Measurements from ENCODE around the gene RAB11FIP5.

Gene RAB11FIP5

DNA sequence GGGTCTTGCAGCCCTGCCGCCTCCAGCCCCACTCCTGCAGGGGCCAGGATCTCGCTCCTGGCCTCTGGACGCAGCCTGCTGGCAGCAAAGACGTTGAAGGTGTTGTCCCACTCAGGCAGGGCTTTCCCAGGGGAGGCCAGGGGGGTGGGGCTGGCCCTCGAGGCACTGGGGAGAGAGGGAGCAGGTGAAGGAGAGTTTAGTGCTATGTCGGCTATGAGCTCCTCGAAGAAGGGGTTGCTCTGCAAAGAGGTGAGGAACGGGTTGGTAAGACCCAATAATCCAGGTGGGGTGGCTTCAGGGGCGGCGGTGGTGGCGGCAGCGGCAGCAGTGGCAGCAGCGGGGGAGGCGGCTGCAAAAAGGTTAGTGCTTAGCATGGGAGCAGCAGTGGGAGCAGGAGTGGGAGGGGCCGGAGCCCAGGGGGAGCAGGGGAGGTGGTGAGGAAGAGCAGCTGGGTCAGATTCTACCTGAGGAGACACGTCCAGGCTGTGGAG is 31.5 kb downstream of the RAB11FIP5 start:
- TF ChIP-seq FOXP2 (optimal IDR thresholded peaks at IDR 0.05; ENCODE audit: borderline replicate concordance, extremely low read depth, extremely low read length, insufficient read depth) (no peak), POLR2AphosphoS5 (IDR thresholded peaks at IDR 0.05; ENCODE audit: low read depth, low read length) (no peak)

GRCh38 chr2:73080321-73081131 is 32.2 kb downstream of the RAB11FIP5 start:
- TF ChIP-seq FOXP2 (optimal IDR thresholded peaks at IDR 0.05; ENCODE audit: borderline replicate concordance, extremely low read depth, extremely low read length, insufficient read depth) (no peak), TAF1 (IDR thresholded peaks at IDR 0.05; ENCODE audit: borderline replicate concordance, insufficient read depth, low read length) (no peak), REST (IDR thresholded peaks at IDR 0.05; ENCODE audit: insufficient read depth in 1 of 2, low read depth in 2 of 2, low read length in 2 of 2) (no peak), SIN3A (IDR thresholded peaks at IDR 0.05; ENCODE audit: borderline replicate concordance, insufficient read depth, low read length) (no peak), POLR2AphosphoS5 (IDR thresholded peaks at IDR 0.05; ENCODE audit: low read depth, low read length) (no peak)

DNA sequence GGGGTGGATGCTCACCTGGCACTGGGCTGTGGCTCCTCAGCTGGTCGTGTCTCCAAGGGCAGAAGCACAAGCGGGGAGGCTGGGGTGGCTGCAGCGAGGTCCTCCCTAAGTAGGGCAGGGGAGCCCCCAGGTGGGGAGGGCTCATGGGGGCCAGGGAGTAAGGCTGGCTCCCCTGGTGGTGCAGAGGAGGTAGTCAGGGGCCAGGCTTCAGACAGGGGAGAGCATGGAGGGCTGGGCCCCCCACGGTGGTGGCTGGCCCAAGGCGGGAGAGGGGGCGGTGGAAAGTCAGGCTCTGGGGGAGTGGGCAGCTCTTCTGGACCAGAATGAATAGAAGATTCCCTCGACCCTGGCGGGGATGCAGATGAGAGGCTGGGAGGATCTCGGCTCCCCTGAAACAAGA is 33.1 kb downstream of the RAB11FIP5 start:
- TF ChIP-seq FOXP2 (optimal IDR thresholded peaks at IDR 0.05; ENCODE audit: borderline replicate concordance, extremely low read depth, extremely low read length, insufficient read depth) (no peak), SIN3A (IDR thresholded peaks at IDR 0.05; ENCODE audit: borderline replicate concordance, insufficient read depth, low read length) (no peak), POLR2AphosphoS5 (IDR thresholded peaks at IDR 0.05; ENCODE audit: low read depth, low read length) (no peak), TAF1 (IDR thresholded peaks at IDR 0.05; ENCODE audit: borderline replicate concordance, insufficient read depth, low read length) (no peak), REST (IDR thresholded peaks at IDR 0.05; ENCODE audit: insufficient read depth in 1 of 2, low read depth in 2 of 2, low read length in 2 of 2) (no peak)

GRCh38 chr2:73078457-73079411 is 34.0 kb downstream of the RAB11FIP5 start:
- TF ChIP-seq REST (IDR thresholded peaks at IDR 0.05; ENCODE audit: insufficient read depth in 1 of 2, low read depth in 2 of 2, low read length in 2 of 2) (no peak), SIN3A (IDR thresholded peaks at IDR 0.05; ENCODE audit: borderline replicate concordance, insufficient read depth, low read length) (no peak), TAF1 (IDR thresholded peaks at IDR 0.05; ENCODE audit: borderline replicate concordance, insufficient read depth, low read length) (no peak), FOXP2 (optimal IDR thresholded peaks at IDR 0.05; ENCODE audit: borderline replicate concordance, extremely low read depth, extremely low read length, insufficient read depth) (no peak), POLR2AphosphoS5 (IDR thresholded peaks at IDR 0.05; ENCODE audit: low read depth, low read length) (no peak)

DNA sequence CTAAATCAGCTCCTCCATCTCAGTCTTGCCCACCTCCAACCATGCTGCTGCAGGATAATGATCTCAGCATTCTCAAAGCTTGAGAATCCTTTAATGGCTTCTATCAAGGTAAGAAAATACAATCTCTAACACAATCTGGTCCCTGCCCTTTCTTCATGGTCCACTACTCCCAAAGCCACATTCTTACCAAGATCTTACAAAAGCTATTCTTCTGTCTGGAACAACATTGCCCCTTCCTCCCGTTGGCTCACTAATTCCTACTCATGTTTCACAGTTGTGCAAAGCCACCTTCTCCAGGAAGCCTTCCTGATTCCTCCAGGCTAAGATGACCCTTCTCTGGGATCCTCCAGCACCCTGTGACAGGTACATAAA is 35.3 kb downstream of the RAB11FIP5 start:
- TF ChIP-seq POLR2AphosphoS5 (IDR thresholded peaks at IDR 0.05; ENCODE audit: low read depth, low read length) (no peak), TAF1 (IDR thresholded peaks at IDR 0.05; ENCODE audit: borderline replicate concordance, insufficient read depth, low read length) (no peak), FOXP2 (optimal IDR thresholded peaks at IDR 0.05; ENCODE audit: borderline replicate concordance, extremely low read depth, extremely low read length, insufficient read depth) (no peak), REST (IDR thresholded peaks at IDR 0.05; ENCODE audit: insufficient read depth in 1 of 2, low read depth in 2 of 2, low read length in 2 of 2) (no peak), SIN3A (IDR thresholded peaks at IDR 0.05; ENCODE audit: borderline replicate concordance, insufficient read depth, low read length) (no peak)
